Activated CD4-positive, alpha-beta T cell treated with anti-CD3 and anti-CD28 coated beads, Interleukin-2, amount 50 U/mL, for 16 hours (primary cell): ENCODE measurements around the gene HIGD1C.
"Not testable (repeated sequence)": the region's sequence is repeated elsewhere in the genome, so short reads cannot be mapped to it uniquely, and the experiment has no call there.

Experiments
- DNase-seq: peaks from one replicate; pipeline ENCODE4 v3.0.0-alpha.2; 2020

The HIGD1C gene

DNA sequence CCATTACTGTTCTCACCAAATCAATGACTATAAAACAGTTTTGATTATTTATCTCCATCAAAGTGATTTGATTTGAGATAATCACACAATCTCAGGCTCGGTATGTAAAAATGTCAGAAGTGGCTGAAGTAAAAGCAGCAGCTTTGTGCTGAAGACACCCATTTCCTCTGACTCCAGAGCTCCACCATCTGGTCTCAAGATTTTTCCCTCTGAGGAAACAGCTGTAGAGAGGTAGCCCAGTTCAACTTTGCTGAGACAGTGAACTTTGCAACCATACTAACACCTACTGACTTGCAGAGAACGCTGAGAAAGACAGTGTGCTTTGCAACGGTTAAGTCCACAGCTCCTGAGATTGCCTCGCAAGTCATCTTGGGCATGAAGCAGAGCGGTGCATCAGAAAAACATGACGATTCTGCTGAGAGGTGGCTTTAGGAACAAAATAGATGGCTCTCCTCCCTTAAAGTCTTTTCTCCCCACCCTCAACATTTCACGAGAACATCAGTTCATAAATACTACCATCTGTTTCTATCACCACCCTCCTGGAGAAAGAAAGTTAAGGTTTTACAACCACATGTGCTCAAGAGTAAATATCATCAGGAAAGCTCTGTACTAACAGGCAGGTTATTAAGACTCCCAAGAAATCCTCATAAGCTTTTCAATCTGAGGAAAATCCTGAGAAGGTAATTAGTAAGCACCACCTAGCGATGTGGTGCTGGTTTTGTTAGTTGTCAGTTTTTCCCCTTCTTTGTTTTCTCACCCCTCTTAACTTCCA is 34.8 kb downstream of the HIGD1C start:
- DNase-seq = peak; percentile 26

DNA sequence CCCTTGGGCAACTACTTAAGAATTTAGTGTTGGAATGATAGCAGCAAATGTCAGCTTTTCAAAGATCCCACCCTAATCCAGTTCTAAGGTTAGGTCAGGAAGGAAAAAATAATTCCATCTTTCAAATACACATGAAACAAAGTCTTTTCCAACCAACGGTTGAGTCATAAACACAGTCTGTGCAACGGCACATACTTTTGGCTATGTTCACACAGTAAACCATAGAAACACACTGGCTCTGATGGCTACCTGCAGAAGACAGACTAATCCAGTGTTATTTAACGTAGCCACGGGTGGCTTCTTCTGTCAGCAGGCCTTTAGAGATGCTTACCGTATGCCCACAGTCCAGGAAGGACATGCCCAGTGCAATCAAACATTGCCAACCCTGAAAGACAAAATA is 35.7 kb downstream of the HIGD1C start:
- DNase-seq = no peak

DNA sequence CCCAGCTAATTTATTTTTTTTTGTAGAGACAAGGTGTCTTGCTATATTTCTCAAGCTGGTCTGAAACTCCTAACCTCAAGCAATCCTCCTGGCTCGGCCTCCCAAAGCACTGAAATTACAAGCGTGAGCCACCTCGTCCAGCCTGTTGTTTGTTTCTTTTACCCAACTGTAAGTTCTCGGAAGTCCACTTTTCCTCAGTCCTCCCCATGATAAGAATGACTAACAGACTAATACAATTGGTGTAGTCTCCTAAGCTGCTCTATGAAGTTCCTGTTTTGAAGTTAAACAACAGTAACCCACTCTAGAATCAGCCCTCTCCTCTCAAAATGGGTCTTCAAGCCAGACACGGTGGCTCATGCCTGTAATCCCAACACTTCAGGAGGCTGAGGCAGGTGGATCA is 36.5 kb downstream of the HIGD1C start:
- DNase-seq = no peak

DNA sequence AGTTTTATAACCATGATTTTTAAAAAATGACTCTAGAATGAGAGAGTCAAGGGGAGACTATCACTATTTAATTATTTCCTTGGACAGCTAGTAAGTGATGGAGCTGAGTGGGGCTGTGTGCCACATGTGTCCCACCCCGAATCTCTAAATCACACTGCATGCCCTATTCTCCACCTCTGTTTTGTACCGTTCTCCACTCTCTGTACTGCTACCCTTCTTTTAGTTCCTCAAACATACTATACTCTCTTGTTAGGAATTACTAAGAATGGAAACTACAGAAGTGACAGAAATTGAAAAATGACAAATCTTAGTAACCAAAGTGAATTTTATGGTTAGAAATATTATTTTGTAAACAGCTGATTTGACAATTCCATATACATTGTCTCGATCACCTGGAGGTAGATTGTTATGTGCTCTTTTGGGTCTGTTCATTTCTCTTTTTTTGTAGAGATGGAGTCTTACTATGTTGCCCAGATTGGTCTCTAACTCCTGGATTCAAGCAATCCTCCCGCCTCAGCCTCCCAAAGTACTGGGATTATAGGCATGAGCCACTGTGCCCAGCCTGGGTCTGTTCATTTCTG is 37.9 kb downstream of the HIGD1C start:
- DNase-seq = no peak

DNA sequence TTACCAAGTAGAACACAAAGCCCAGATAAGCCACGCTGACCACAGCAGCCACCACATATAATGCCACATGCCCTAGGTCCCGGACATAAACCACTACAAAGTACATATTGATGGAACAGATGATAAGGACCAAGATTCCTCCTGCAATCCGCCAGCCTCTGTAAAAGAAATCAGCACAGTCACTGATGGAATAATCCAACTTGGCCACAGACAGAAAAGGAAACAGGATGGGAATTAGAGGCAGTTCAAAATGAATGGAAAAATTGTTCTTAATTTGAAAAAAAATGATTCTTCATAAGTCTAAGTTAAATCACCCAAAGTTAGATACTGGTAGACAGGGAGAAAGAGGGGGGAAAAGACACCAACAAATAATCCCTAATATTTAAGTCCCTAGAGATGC is 38.4 kb downstream of the HIGD1C start:
- DNase-seq = no peak

DNA sequence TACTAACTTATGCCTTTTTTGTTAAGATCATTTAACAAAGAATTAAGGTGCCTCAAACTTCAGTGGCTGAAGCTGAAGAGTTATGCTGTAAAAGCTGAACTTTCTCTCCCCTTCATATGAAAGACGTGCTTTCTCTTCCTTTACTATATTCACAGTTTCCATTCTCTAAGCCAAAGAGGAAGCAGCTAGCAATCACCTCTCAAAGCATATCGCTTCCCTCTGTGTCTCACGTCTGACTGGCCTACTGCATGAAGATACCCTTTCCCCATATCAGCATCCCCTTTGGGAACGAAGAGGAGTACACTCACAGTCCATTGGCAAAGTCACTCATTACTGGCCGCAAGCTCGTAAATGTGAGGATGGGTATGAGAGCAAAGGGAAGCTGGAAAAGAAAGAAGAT is 38.9 kb downstream of the HIGD1C start:
- DNase-seq = no peak

DNA sequence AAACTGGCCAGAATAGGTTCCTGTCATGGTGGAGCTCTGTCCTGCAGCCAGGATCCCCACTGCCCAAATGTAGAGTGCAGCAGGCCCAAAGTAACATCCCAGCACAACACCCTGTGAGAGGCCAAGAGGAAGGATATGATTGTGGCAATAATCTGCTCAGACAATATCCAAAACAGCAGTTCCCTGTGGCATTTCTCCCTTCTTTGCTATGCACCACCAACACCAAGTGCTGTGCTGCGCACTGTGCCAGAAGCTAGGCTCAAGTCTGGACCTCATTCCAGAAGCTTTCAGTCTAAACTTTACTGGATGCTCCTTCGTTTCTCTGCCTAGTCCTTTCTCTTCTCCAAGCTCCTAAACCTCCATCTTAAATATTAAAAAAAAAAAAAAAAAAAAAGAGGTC is 40.5 kb downstream of the HIGD1C start:
- no peak for DNase-seq

DNA sequence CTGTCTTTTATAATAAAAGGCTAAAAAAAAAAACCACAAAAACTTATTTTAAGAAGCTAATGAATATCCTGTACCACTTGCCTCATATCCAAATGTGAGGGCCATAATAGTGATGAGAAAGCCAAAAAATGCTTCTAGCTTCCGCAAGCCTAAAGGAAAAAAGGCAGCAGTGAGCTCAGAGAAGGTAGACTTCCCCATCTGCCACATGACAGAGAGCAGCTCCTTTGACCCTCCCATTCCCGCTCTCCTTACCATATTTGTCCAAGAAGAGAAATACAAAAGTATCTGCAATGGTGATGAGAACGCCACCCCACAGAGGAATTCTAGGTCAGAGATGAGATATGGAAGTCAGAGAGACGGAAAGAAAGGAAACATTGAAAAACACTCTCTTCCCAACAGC is 46.7 kb downstream of the HIGD1C start:
- DNase-seq = no peak

DNA sequence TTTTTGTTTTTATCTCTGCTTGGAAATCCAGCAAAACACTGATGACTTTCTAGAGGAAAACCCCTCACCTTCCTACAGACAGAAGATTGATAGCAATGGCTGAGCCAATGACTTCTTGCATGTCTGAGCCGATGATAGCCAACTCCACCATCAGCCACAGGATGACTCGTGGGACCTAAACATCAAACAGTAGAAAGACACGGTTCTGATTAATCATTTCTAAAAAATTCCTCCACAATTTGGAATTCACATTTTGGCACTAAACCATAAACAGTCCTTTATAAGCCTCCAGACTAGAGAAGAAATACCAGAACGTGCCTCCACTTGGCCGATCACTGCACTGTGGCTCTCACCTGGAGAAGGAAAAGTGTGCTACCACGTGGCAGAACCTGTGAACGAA is 47.9 kb downstream of the HIGD1C start:
- DNase-seq = no peak

DNA sequence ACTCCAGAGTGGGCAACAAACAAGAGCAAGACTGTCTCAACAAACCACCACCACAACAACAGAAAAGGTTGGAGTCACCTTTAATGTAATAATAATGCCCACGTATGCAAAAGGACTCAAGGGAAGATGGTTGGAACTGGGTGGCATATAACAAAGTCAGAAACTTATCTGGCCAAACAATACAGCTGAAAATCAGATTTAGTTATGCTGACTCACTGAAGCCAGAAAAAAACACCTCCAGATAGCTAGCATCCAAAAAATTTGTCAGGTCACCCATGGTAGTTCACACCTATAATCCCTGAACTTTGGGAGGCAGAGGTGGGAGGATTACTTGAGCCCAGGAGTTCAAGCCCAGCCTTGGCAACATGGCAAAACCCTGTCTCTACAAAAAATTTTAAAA is 49.5 kb downstream of the HIGD1C start:
- DNase-seq = no peak

DNA sequence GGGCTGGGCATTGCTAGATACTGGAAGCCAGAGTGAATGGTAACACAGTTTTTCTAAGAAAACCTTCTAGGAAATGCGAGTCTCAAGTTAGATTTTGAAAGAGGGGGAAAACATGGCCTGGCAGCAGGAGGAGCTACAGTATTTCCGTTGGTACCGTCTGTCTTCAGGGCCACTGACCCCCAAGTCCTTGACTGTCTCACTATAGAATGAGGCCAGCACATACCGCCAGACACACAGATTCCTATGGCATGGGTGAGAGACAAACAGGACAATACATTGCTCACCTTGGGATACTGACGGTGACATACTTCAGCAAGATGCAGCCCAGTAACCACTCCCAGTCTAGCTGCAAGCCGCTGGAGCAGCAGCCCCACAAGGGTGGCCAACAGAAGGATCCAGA is 52.2 kb downstream of the HIGD1C start:
- DNase-seq = no peak

DNA sequence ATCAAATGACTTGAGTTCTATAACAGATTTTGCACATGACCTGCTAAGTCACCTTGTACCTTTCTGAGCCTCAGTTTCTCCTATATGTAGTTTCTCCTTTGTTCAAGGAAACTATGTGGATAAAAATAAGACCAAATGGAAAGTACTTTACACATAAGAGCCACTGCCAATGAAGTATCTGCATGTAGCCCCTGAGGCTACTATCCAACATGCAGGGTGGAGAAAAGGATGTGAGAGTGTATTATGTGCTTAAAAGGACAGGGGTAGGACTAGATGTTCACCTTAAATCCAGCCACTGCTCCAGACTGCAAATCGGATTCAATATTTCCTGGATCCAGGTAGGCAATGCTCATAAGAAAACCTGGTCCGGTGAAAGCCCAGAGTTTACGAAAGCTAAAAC is 52.7 kb downstream of the HIGD1C start:
- no peak for DNase-seq

DNA sequence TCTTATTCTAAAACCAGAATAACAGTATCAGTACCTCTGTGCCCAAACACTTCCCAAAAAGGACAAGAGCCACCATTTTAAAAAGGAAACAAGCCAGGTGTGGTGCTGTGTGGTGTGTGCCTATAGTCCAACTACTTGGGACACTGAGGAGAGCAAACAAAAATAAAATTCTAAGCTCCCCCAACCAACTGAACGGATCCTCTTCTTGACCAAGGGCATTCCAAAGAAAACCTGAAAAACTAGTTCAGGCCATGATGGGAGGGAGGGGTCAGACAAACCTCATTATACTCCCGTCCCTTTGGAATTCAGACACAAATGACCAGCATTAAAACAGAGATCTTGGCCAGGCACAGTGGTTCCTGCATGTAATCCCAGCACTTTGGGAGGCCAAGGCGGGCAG is 53.3 kb downstream of the HIGD1C start:
- DNase-seq = no peak

DNA sequence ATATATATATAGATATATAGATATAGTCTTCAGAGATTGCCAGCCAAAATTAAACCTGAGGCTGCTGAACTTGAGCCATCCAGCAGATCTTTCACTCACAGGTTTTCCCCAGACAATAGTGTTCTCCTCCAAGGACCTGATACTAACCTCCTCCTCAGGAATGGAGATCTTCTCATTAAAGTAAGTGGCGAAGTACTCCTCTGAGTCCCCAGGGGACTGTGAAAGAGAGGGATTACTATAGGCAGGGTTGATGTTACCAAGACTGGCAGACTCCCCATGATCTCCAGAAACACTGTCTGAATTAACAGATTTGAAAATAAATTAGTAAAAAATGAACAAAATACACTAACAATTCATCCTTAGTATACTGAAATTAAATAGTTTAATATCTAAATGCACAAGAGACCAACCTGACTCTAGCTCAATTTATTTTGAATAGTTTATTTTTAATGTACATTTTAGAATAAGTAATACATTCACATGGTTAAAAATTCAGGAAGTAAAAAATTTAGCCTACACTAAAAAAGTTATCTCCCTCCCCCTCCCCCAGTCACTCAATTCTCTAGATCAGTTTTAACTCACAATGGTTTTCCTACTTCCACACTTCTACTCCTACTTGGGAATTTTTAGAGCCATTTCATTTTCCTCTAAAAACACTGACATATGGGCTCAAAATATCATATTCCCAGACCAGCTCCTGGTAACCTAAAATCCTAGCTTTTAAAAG is 56.1 kb downstream of the HIGD1C start:
- no peak for DNase-seq

DNA sequence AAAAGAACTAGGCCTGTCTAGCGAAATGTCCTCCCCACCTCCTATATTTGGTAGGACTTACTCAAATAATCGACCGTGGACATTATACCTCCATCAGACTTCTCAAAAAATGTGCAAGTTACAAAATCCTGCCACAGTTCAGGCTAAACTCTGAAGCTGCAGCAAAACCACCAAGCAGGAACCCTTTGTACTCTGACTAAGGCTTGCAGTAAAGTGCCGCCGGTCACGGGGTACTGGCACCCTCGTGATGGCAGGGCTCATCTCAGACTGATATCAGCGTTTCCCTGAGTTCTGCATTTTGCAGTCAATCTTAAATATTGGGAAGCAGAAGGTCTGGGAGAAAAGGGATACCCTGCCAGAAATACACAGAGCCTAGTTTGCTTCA is 56.7 kb downstream of the HIGD1C start:
- DNase-seq = peak; percentile 55

DNA sequence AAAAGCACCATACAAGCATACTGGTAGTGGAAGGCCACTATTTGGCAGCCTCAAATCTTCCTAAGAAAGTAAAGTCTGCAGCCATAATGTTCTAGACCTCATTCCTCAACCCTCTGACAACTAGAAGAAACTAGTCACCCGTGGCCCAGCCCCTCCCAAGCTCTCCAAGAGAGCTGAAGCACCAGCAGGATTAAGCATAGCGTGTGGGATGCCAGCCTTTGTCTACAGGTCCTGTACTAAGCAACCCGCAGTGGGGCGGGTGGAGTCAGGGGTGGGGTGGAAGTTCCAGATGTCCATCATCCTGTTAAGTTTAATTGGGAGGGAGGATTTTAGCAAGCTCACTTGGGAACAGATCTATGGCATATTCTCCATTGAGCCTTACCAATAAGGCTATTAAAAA is 59.6 kb downstream of the HIGD1C start:
- DNase-seq = no peak

DNA sequence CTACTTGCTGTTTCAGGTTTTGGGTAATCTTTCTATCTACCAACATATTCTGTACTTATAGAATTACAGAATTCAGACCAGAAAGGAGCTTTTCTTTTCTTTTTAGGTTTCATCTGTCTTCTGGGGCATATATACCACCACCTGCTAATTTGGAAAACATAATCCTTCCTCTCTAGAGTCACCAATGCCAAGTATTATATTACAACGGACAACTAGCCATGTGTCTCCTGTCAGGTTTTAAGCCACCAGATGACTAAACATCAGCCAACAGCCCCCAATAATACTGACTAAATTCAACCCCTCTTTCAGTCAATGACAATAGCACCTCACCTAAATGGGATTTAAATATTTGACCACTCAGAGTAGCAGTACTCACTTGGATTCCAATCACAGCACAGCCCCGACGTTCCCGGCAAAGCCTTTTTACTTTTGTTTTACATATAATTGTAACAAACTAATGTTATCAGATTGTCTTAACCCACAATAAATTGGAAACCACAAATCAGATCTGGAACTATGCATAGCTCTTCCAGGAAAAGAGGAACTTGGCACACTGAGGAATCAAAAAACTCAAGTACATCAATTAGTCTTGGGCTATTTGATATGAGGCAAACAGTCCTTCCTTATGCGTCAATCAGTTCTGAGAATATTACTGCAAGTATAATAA is 60.4 kb downstream of the HIGD1C start:
- peak; percentile 24 for DNase-seq

DNA sequence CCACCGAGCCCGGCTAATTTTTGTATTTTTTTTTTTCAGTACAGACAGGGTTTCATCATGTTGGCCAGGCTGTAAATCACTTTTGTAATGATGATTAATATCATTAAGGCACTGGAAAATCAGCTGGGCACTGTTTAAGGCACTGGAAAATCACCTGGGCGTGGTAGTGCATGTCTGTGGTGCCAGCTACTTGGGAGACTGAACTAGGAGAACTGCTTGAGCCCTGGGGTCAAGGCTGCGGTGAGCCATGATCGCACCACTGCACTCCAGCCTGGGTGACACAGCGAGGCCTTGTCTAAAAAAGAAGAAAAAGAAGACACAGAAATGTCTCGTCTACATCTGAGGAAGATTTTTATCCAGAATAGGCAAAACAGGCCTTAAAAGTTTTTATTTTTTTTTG is 61.1 kb downstream of the HIGD1C start:
- no peak for DNase-seq

DNA sequence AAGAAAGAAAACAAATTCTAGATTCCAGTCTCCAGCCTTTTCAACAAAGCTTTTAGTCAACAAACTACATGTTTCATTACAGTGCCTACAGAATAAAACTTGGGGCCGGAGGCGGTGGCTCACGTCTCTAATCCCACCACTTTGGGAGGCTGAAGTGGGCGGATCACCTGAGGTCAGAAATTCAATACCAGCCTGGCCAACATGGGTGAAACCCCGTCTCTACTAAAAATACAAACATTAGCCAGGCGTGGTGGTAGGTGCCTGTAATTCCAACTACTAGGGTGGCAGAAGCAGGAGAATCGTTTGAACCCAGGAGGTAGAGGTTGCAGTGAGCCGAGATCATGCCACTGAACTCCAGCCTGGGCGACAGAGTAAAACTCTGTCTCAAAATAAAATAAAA is 62.1 kb downstream of the HIGD1C start:
- DNase-seq = not testable (repeated sequence)

DNA sequence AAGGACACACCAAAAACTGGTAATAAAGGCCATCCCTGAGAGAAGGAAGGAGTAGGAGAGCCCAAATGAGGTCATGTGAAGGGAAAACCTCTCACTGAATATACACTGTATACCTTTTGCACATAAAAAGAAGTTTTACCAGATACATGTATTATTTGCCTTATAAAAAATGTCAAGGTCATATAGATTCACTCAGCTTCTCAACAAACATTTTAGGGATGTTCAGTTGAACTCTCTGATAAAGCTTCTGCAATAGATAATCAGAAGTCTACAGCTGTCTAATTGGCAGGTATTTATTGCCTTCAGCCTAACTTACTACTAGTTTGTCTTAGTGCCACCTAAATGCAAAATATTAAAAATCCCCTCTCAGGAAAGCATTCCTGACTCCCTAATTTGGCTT is 65.1 kb downstream of the HIGD1C start:
- DNase-seq = no peak

DNA sequence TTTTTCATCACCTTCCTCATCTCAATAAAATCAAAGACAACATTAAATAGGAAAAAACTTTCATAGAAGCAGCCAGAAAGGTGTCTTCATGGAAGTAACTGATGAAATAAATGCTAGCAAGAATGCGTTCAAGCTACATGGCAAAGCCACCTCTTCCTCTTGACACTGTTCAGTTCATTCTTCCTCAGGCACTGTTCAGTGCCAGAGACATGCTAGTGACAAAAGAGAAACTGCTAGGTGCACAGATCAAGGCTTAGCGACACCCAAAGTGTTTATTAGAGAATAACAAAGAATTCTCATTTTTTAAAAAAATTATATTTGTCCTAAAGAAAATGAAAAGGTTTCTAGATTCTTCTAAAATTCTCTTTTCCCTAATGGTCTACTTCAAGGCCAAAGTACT is 66.6 kb downstream of the HIGD1C start:
- DNase-seq = no peak

DNA sequence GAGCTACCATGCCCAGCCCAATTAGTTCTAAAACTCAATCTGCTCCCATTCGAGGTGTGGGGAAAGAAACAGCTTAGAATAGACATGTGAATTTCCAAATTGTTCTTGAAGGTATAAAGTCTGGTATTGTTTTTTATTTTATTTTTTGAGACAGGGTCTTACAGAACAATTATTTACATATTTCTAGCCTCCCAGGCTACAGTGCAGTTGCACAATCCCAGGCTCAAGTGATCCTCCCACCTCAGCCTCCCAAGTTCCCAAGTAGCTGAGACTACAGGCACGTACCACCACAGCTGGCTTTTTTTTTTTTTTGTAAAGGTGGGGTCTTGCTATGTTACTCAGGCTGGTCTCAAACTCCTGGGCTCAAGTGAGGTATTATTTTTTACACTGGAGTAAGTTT is 67.6 kb downstream of the HIGD1C start:
- no peak for DNase-seq
